MV-4-11 (cell line): ENCODE results near the gene OPN3.

ENCODE experiments used
- DNase-seq: peaks from one replicate; lab custom pipeline; 2025; lab: John Stamatoyannopoulos, UW

OPN3 gene

DNA sequence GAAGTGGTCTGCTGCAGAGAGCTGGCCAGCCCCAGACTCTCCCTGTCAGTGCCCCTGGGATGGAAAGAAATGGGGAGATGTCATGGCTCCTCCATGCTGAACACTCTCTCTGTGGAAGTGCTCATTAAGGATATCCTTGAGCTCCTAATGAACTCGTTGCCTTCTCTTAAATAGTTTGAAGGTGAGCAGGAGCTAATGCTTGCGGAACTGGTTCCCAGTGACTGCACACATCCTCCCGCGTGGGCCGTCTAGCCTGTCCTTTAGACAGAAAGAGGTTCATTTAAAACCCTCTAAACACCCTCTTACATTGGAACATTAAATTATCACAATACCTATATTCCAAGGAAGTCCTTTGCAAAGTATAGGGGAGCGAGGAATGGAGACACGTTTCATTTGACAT lies 6.0 kb upstream of the OPN3 start:
- DNase-seq, result no peak

DNA sequence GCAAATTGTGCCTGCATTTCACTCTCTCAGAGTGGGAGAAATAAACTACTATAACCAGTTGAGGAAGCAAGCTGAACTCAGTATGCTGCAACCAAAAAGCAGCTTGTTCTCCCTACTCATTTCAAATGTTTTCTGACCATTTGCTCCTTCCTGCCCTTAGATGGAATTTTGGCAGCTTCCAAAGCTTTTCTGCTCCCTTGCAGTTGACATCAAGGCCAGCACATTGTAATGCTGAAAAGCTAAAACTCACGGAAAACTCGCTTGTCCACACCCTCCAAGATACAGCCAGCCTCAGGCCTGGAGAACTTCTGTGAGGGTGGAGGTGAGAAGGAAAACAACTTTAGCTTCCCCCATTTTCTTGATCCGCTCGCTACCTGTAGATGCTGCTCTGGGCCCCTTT lies 5.0 kb upstream of the OPN3 start:
- DNase-seq, result no peak

- DNase-seq, result no peak
Observed at GRCh38 chr1:241644259-241644658, 4.1 kb upstream of the OPN3 start.

DNA sequence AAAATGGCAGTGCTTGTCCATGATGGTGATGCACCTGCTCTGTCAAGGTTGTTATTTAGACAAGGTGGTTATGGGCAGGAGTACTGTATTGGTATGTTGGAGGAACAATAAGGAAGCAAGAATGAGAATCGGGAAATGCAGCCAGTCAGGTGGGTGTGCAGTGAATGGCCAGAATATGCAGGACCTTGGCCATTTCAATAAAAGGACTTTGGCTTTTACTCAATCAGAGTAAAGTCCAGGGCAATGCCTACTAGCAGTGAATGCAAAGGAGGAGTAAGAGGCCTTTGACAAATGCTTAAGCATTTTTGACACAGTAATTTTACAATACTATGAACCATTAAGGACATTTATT lies 2.4 kb upstream of the OPN3 start:
- DNase-seq, result no peak

- DNase-seq, result no peak
Observed at GRCh38 chr1:241641773-241642592, 1.8 kb upstream of the OPN3 start.

- peak; percentile 80 for DNase-seq
Observed at GRCh38 chr1:241640867-241641622, 876 bp upstream of the OPN3 start.

- peak; percentile 20 for DNase-seq
Observed at GRCh38 chr1:241639623-241640148, 483 bp downstream of the OPN3 start.

DNA sequence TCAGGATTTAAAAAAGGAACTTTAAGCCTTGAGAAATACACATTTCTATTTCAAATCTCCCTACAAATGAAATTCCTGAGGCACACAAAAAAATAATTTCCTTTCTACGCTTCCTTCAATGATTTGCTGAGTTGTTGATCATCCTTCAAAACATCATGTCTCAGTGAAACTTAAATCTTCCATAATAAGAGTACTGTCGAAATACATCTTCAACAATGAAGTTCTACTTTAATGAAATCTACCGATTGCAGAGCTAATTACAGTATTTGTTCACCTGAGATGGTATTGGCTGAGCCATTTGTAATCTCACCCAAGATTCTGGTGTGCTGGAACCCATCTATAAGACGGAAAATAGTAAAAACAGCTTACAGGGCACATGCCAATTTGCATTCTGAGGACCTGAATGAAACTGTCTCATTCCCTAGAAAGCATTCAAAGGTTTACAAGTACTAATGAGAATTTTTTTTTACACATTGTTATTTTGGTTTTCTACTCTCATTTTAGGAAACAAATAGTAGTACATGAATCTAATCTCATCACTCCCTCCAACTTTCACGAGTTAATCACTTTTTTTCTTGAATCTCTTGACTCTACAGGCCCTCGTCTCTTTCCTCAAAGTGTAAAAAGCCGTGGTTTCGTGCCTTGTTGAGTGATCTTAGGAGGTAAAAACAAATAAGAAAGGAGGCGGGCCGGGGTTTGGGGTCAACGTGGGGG lies 1.1 kb downstream of the OPN3 start:
- no peak for DNase-seq

GRCh38 chr1:241638099-241638682 lies 2.0 kb downstream of the OPN3 start:
- no peak for DNase-seq

- DNase-seq, result peak; percentile 74
Observed at GRCh38 chr1:241637604-241638003, 2.6 kb downstream of the OPN3 start.

DNA sequence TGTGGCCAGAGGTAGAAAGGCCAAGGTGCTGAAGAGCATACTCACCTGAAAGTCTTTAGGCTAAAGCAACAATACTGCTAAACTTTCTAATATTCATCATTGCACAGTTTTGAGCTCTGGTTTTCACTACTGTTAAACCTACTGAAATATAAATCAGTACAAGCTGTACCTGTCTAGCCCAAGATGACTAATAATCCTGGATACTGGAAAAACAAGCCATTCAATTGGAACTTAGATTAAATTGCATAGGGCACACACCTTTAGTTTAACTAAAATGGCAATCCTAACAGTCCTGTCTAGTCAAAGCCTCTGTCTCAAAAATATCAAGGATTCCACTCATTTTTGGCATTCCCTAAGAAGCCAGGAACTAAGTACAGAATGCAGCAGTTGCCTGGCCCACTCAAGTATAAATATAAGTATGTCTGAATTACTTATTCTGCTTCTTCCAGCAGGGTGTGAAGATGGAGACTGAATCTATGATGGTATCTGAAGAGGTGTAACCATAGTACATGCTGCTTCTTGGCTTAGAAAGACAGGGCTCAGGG lies 3.1 kb downstream of the OPN3 start:
- DNase-seq, result no peak

- DNase-seq, result no peak
Observed at GRCh38 chr1:241636291-241636690, 3.9 kb downstream of the OPN3 start.

GRCh38 chr1:241635556-241636152 lies 4.5 kb downstream of the OPN3 start:
- DNase-seq, result peak; percentile 44

DNA sequence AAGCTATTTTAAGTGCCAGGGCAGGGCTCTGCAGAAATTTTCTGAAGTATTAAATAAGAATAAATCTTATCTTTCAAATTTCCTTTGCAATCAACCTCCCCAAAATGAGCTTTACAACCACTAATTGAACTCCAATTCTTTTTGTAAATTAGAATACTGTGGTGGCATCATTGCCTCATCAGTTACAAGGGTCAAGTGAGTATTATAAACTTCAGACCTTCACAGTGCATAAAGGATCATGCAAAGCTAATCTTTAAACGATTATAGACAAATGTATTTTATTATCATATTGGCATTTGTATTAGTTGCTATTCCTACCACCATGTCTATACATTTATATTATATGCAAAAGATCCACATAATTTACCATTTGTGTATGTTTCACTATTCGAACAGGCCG lies 7.2 kb downstream of the OPN3 start:
- no peak for DNase-seq

DNA sequence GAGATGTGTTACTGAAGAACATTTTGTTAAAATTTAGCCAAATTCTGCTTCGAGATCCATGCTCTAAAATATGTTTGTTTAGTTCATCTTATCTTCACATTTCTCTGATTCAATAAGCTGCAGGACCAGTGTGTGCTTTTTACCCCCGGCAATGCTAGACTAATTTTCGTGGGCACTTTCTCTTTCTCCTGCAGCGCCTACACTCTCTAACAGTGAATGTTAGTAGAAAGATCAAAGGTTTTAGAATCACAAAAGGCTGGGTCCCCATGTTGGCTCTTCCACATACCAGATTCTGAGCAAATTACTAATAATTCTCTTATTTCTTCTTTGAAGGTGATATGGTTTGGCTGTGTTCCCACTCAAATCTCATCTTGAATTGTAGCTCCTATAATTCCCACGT lies 8.5 kb downstream of the OPN3 start:
- DNase-seq, result no peak

- no peak for DNase-seq
Observed at GRCh38 chr1:241630899-241631298, 9.3 kb downstream of the OPN3 start.

DNA sequence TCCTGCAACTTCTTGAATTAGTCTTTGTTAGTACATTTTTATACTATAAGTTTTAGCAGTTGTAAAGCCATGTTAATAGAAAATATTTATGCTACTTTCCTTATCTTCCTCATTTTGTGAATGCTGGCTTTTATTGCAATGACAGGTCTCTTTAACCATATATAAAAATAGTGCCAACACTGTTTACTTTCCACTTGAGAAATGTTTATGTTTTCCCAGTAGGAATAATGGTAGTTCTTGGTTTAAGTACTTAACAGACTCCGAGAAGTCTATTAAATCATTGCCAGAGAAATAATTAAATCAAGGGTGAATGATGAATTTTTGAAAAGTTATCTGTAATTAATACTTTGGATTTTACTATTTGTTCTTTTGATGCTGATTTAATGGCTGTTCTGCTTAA lies 9.7 kb downstream of the OPN3 start:
- no peak for DNase-seq

DNA sequence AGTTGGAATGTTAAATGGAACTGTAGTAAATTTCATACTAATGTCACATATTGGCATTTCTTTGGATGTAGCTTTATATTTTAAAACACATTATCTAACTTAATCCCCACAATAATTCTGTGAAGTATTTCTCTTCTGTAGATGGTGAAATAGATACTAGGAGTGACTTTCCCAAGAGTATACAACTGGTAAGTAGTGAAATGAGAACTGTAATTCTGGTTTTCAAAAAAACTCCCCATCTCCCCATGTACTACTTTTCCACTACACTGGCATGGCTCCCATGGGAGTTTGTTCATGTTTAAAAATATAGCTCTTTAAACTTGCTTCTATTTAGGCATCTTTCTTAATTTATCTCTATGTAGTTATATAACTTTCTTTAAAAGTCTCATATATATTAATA lies 10.2 kb downstream of the OPN3 start:
- no peak for DNase-seq

GRCh38 chr1:241627453-241628259 lies 12.5 kb downstream of the OPN3 start:
- peak; percentile 50 for DNase-seq

- DNase-seq, result no peak
Observed at GRCh38 chr1:241624935-241625334, 15.2 kb downstream of the OPN3 start.

DNA sequence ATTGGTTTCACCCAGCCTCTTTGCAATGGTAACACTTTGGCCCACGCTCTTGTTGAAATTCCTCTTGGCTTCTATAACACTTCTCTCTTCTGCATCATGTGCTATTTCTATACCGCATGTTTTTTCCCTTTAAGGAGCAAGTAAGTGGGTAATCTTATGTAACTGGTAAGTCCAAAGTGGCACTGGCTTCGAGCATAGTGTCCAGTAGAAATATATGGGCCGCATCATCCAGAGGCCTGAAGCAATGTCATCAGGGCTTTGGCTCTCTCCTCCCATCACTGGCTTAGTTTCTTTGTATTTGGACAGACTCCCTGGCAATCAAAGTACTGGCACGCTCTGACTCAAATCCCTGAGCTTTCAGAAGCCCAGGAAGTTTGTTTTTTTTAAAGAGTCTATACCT lies 17.5 kb downstream of the OPN3 start:
- DNase-seq, result no peak
